IgD-negative memory B cell (primary cell): ENCODE data around the gene KRTAP12-4. TPM values are rescaled to one million over a fixed set of nuclear protein-coding genes. Genes with fewer than 3 reads are reported as not detected.
"Not testable (repeated sequence)": the region's sequence is repeated elsewhere in the genome, so short reads cannot be mapped to it uniquely, and the experiment has no call there.

Source experiments
- H3K27ac Mint-ChIP-seq, 3 donors: one replicate each; pipeline ENCODE4 v1.8.0; 2020 to 2022; ENCODE audit warnings: mild to moderate bottlenecking in 3 of 3, mixed read lengths in 3 of 3, moderate library complexity in 1 of 3
- H3K27me3 Mint-ChIP-seq: one replicate; pipeline ENCODE4 v1.8.0; 2021; ENCODE audit warnings: mixed read lengths
- H3K36me3 Mint-ChIP-seq: one replicate; pipeline ENCODE4 v1.8.0; 2020; ENCODE audit warnings: mild to moderate bottlenecking, mixed read lengths
- H3K4me1 Mint-ChIP-seq, 3 donors: one replicate each; pipeline ENCODE4 v1.8.0; 2020 to 2022; ENCODE audit warnings: mixed read lengths in 3 of 3, mild to moderate bottlenecking in 1 of 3
- H3K4me3 Mint-ChIP-seq, 4 donors: one replicate each; pipeline ENCODE4 v1.8.0; 2020 to 2022; ENCODE audit warnings: mild to moderate bottlenecking in 4 of 4, mixed read lengths in 4 of 4, moderate library complexity in 3 of 4
- H3K9me3 Mint-ChIP-seq, 3 donors: one replicate each; pipeline ENCODE4 v1.8.0; 2020 to 2021; ENCODE audit warnings: mixed read lengths in 3 of 3, mild to moderate bottlenecking in 1 of 3
- polyA plus RNA-seq: library from polyadenylated mRNA; unstranded; fragments of 300-500 nt; fragmentation: Illumina TruSeq; gene quantifications from one replicate; pipeline ENCODE4 v1.2.3, GENCODE V29; 2021

Gene KRTAP12-4
- polyA plus RNA-seq, 1 donor from 2014 or later: not detected

DNA sequence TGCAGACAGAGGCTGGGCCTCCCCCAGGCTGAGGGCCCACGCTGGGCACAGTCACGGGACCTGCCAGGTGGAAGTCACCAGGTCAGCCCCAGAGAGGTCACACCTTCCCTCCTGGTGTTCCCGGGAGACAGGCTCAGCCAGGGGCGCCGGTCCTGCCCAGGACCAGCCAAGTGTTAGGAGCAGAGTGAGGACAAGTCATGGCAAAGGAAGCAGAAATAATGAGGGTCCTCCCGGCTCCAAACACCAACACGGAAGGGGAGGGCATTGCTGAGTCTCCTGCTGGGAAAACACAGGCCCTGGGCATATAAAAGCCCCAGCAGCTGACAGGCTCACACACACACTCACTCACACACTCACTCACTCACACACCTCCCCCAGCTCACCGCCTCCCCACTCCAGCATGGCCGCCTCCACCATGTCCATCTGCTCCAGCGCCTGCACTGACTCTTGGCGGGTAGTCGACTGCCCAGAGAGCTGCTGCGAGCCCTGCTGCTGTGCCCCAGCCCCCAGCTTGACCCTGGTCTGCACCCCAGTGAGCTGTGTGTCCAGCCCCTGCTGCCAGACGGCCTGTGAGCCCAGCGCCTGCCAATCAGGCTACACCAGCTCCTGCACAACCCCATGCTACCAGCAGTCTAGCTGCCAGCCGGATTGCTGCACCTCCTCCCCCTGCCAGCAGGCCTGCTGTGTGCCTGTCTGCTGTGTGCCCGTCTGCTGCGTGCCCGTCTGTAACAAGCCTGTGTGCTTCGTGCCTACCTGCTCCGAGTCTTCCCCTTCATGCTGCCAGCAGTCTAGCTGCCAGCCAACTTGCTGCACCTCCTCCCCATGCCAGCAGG lies 17.2 kb downstream of the KRTAP12-4 start, which contains the start of gene KRTAP10-10:
Gene KRTAP10-10, plus strand, starts transcription at position 339 of the 833 bp plus-strand sequence. Its CDS starts 62 bp downstream, at position 401.
- Mint-ChIP-seq H3K4me3 (no peak within 1 kb of the TSS), H3K27ac (no peak within 1 kb of the TSS), H3K36me3 (peaks cover 3% of the 10 kb centered on the region), H3K4me1 (peaks cover 0 to 1% (median 0%) of the 10 kb centered on the region in 3 donors), H3K9me3 (peaks cover 3 to 17% (median 11%) of the 10 kb centered on the region in 3 donors), H3K27me3 (peaks cover 14% of the 10 kb centered on the region)

DNA sequence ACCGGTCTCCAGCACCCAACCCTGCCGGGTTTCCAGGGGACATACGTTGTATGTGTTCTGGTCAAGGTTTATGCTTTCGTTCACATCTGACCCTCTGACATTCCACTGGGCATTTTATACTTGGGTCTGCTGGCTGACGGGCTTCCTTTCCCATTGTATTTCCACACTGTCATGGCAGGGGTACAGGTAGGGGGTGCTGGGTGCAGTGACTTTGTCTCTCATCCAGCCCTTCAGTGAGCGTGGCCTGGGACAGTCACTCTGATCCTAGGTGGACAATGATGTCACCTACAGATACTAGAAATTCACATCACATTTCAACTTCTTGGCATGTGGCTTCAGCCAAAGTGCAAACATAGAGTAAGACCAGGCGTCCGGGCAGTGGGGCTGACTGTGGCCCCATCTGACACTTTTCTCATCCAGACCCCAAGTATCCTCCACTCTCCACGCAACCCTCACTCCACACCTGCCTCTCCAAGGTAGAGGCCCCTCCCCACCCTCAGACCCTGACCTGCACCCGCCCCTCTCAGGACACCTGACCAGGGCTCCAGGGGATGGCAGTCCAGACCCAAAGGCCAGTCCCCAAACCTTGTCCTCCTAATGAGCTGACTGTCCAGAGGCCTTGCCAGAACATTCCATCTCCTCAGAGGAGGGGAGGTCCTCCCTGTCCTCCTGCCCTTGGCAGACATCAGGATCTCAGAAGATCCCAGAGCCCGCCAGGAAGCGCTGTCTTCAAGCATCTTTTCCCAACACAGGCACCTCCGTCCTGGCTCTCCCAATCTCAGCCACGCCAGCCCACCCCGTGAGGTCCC lies 18.0 kb downstream of the KRTAP12-4 start:
- Mint-ChIP-seq H3K9me3 (peaks cover 10 to 22% (median 13%) of the 10 kb centered on the region in 3 donors), H3K4me3 (no peak overlapping the region), H3K27ac (no peak overlapping the region)

DNA sequence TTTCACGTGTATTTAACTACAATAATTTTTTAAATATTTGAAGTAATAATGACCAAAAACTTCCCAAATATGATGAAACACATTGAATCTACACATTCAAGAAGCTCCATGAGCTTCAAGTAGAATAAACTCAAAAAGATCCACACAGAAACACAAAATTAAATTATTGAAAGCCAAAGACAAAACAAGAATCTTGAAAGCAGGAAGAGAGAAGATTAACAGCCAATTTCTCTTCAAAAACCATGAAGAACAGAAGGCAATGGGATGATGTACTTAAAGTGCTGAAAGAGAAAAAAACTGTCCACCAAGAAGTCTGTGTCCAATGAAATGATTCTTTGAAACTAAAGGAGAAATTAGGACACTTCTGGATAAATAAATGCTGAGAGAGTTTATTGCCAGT lies 22.4 kb downstream of the KRTAP12-4 start:
- Mint-ChIP-seq H3K9me3 (peaks cover 8 to 28% (median 18%) of the 10 kb centered on the region in 3 donors), H3K27ac (no peak overlapping the region), H3K4me3 (no peak overlapping the region), H3K4me1 (peaks cover 0 to 4% (median 2%) of the 10 kb centered on the region in 3 donors), H3K27me3 (peaks cover 4% of the 10 kb centered on the region), H3K36me3 (peaks cover 7% of the 10 kb centered on the region)

More for the DNA sequence above, 18.0 kb downstream of the KRTAP12-4 start:
- peaks cover 3% of the 10 kb centered on the region for H3K36me3 Mint-ChIP-seq
- peaks cover 14% of the 10 kb centered on the region for H3K27me3 Mint-ChIP-seq
- H3K4me1 Mint-ChIP-seq: peaks cover 0 to 1% (median 0%) of the 10 kb centered on the region in 3 donors

DNA sequence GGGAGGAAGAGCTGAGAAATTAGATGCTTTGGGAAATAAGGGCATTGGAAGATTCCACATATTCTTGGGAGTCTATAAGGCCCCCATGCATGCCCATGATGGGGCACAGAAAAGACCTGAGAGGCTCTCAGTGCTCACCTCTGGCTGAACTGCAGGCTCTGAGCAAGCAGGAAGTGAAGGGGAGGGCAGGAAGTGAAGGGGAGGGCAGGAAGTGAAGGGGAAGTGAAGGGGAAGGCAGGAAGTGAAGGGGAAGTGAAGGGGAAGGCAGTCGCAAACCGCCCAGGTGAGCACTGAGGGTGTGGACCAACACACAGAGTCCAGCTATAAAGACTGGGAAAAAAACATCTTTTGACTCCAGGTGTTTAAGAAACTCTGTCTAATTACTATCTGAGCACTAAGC lies 24.0 kb downstream of the KRTAP12-4 start:
- Mint-ChIP-seq H3K36me3 (peaks cover 7% of the 10 kb centered on the region), H3K4me1 (peaks cover 0 to 4% (median 2%) of the 10 kb centered on the region in 3 donors), H3K4me3 (peak overlapping the region in 2 of 4 donors; percentile 5 to 49), H3K27ac (no peak overlapping the region), H3K9me3 (peaks cover 8 to 28% (median 18%) of the 10 kb centered on the region in 3 donors), H3K27me3 (peaks cover 6% of the 10 kb centered on the region)

DNA sequence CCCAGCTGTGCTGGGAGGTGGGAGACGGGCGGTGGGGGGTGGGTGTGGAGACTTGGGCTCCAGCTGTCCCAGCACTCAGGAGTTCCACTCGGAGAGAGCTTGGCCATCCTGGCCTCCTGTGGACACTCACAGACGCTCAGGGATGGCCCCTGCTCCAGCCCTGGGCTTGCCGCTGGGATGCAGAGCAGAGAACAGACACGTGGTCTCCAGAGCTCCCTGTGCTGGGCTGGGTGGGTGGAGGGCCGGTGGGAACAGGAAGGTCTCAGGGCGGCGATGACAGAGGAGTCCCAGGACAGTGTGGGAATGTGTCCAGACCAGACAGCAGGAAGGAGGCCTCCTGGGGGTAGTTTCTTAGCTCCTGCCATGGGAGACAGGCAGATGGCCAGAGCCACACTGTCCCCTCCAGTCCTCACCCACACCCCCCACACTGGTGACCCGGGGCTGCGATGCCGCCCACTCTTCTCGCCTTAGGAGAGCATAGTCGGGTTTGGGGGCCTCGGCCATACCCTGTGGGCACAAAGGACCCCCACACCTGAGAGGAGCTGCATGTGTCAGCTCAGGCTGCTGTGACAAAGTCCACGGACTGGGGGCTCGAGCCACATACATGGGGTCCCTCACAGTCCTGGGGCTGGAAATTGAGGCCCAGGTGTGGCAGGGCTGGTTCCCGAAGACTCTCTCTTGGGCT lies 25.6 kb downstream of the KRTAP12-4 start:
- H3K27me3 Mint-ChIP-seq: peaks cover 10% of the 10 kb centered on the region
- H3K36me3 Mint-ChIP-seq: peaks cover 8% of the 10 kb centered on the region
- no peak overlapping the region for H3K4me3 Mint-ChIP-seq
- H3K9me3 Mint-ChIP-seq: peaks cover 11 to 41% (median 30%) of the 10 kb centered on the region in 3 donors
- no peak overlapping the region for H3K27ac Mint-ChIP-seq
- peaks cover 0 to 4% (median 2%) of the 10 kb centered on the region in 3 donors for H3K4me1 Mint-ChIP-seq

- Mint-ChIP-seq H3K9me3 (peaks cover 11 to 45% (median 36%) of the 10 kb centered on the region in 3 donors), H3K27me3 (peaks cover 10% of the 10 kb centered on the region)
- H3K4me3 Mint-ChIP-seq, H3K4me1 Mint-ChIP-seq, H3K27ac Mint-ChIP-seq, H3K36me3 Mint-ChIP-seq: not testable (repeated sequence)
Measured at GRCh38 chr21:44627831-44628233, 26.6 kb downstream of the KRTAP12-4 start.

GRCh38 chr21:44627181-44627822 lies 27.2 kb downstream of the KRTAP12-4 start:
- not testable (repeated sequence) for H3K4me1 Mint-ChIP-seq, H3K36me3 Mint-ChIP-seq, H3K4me3 Mint-ChIP-seq, H3K27ac Mint-ChIP-seq
- Mint-ChIP-seq H3K27me3 (peaks cover 11% of the 10 kb centered on the region), H3K9me3 (peaks cover 14 to 49% (median 35%) of the 10 kb centered on the region in 3 donors)

DNA sequence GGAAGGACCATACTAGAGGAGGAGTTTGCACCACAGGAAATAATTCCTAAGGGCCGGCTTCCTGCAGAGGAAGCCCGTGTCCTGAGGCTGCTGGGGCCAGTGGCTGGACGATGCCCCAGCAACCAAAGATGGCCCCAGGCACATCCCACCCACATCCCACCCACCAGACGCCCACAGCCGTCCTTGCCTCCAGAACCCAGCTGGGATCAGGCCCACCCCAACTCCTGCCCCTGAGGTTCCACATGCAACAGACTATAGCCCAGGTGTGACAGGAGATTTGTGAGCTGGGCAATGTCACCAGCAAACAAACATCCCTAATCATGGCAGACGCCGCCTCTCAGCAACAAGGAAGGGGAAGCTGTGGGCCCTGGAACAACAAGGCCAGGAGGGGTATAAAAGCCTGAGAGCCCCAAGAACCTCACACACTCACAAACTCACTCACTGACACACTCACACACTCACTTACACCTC lies 27.8 kb downstream of the KRTAP12-4 start, which contains the start of gene KRTAP10-9:
Gene KRTAP10-9, plus strand, starts transcription at position 421 of the 471 bp plus-strand sequence. CDS start 79 bp downstream, outside the sequence.
- Mint-ChIP-seq H3K36me3 (peaks cover 8% of the 10 kb centered on the region), H3K9me3 (peaks cover 14 to 49% (median 32%) of the 10 kb centered on the region in 3 donors), H3K4me1 (peaks cover 0 to 4% (median 2%) of the 10 kb centered on the region in 3 donors), H3K27me3 (peaks cover 12% of the 10 kb centered on the region), H3K4me3 (no peak within 1 kb of the TSS), H3K27ac (no peak within 1 kb of the TSS)

DNA sequence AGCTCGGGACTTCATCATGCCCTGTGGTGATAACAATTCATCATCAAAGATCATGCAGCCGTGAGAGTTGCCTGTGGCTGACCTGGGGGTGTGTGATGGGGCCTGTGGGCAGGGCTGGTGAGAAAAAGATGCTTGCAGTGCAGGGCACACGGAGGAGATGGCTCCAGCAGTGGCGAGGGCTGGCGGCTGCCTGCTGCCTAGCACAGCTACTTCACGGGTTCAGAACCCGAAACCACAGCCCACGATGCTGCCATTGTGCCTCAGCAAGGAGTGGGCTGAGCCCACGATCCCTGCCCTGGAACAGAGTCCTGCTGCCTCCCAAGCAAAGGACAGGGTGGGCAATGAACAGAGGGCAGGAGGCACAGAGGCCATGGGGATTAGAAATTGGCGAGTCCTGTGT lies 28.2 kb downstream of the KRTAP12-4 start:
- Mint-ChIP-seq H3K4me1 (peaks cover 0 to 4% (median 2%) of the 10 kb centered on the region in 3 donors), H3K27me3 (peaks cover 12% of the 10 kb centered on the region), H3K9me3 (peaks cover 13 to 46% (median 29%) of the 10 kb centered on the region in 3 donors), H3K27ac (no peak overlapping the region), H3K4me3 (no peak overlapping the region), H3K36me3 (peaks cover 8% of the 10 kb centered on the region)

DNA sequence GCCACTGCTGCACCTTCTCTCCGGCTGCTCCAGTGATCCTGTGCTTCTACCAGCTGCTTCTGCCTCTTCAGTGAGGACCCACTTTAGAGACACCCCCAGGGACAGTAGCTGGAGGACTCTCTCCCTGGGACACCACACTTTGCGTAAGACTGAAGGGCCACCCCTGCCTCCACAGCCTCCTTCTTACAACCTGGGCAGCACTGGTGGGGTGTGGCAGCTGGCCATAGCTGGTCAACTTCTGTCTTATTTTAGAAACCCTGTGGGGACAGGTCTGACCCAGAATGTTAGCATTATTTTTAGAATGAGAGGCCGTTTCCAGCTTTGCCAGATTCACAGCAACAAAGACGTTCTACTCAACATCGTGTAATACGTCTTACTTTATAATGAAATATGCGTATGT lies 28.7 kb downstream of the KRTAP12-4 start:
- Mint-ChIP-seq H3K36me3 (peaks cover 4% of the 10 kb centered on the region), H3K27ac (no peak overlapping the region), H3K4me1 (peaks cover 0 to 4% (median 2%) of the 10 kb centered on the region in 3 donors), H3K27me3 (peaks cover 12% of the 10 kb centered on the region), H3K9me3 (peaks cover 14 to 41% (median 27%) of the 10 kb centered on the region in 3 donors), H3K4me3 (no peak overlapping the region)

GRCh38 chr21:44623575-44623974 lies 30.9 kb downstream of the KRTAP12-4 start:
- Mint-ChIP-seq H3K9me3 (peaks cover 23 to 45% (median 43%) of the 10 kb centered on the region in 3 donors), H3K4me3 (peak overlapping the region in 1 of 4 donors; percentile 30), H3K4me1 (peaks cover 8 to 12% (median 11%) of the 10 kb centered on the region in 3 donors), H3K27ac (no peak overlapping the region), H3K36me3 (peaks cover 4% of the 10 kb centered on the region), H3K27me3 (peaks cover 12% of the 10 kb centered on the region)

DNA sequence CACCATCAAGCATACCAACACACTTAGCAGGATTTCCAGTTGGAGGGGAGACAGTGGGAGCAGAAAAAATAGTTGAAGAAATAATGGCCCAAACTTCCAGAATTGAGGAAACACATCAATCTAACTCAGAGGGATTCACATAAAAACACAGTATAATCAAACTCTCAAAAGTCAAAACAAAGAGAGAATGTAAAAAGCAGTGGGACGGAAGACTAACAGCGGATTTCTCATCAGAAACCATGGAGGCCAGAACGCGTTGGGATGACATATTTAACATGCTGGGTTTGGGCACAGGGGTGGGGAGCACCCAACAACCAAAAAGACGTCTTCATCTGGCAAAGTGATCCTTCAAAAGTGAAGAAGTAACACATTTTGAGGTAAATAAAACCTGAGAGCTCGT lies 34.6 kb downstream of the KRTAP12-4 start:
- Mint-ChIP-seq H3K4me3 (no peak overlapping the region), H3K27me3 (peaks cover 3% of the 10 kb centered on the region), H3K27ac (peak overlapping the region in 1 of 3 donors; percentile 85), H3K4me1 (peaks cover 11 to 17% (median 17%) of the 10 kb centered on the region in 3 donors), H3K9me3 (peaks cover 23 to 42% (median 38%) of the 10 kb centered on the region in 3 donors), H3K36me3 (peaks cover 4% of the 10 kb centered on the region)

- Mint-ChIP-seq H3K4me3 (peak overlapping the region in 2 of 4 donors; percentile 56 to 60), H3K27ac (peak overlapping the region; percentile 19 to 87 (median 85)), H3K27me3 (peaks cover 2% of the 10 kb centered on the region), H3K9me3 (peaks cover 17 to 33% (median 29%) of the 10 kb centered on the region in 3 donors), H3K4me1 (peaks cover 11 to 17% (median 17%) of the 10 kb centered on the region in 3 donors), H3K36me3 (peaks cover 4% of the 10 kb centered on the region)
Measured at GRCh38 chr21:44618909-44619308, 35.5 kb downstream of the KRTAP12-4 start.
